Endothelial cell of umbilical vein (primary cell): ENCODE data around the gene ERGIC1. TPM values are rescaled to one million over a fixed set of nuclear protein-coding genes. Genes with fewer than 3 reads are reported as not detected.

Experiments used
- BruUV-seq: library from RNA; stranded (reverse); fragments of 400-500 nt; replicated peaks from 2 replicates; lab custom pipeline; 2021; lab: Mats Ljungman, UMichigan
- CTCF ChIA-PET: fragments of 300-600, 350-600 bp; sonication (Branson Sonifier 250); formaldehyde crosslinking; loops from one replicate; lab custom pipeline; 2021; ENCODE audit warnings: antibody characterized with exemption, inconsistent platforms; lab: Charles Lee
- POLR2A ChIA-PET: fragments of 300-600, 350-600 bp; sonication (Branson Sonifier 250); formaldehyde crosslinking; loops from one replicate; lab custom pipeline; 2021; ENCODE audit warnings: antibody characterized with exemption, inconsistent platforms; lab: Charles Lee
- DNase-seq: peaks from one replicate; pipeline ENCODE4 v3.0.0-alpha.2; 2011; ENCODE audit warnings: low read depth, low spot score
- FAIRE-seq: peaks from 2 replicates; lab custom pipeline; 2011; peaks lifted over from hg19 to GRCh38; lab: Jason Lieb, UNC
- H2AFZ ChIP-seq: 2 replicates; pipeline ENCODE4 v1.6.0; 2012; ENCODE audit warnings: low read depth, low read length, control low read depth, inconsistent platforms
- H3K27ac ChIP-seq: 2 replicates; pipeline ENCODE4 v1.5.1; 2011; ENCODE audit warnings: low read depth, mild to moderate bottlenecking, control low read depth, low read length, moderate library complexity; ENCODE audit not compliant: insufficient read depth
- H3K27me3 ChIP-seq, 2 experiments: 2 replicates each; pipeline versions ENCODE4 v1.6.0 to v1.6.1; 2011; ENCODE audit warnings: low read length in 2 of 2, mixed read lengths in 1 of 2; ENCODE audit not compliant: control insufficient read depth in 2 of 2, insufficient read depth in 2 of 2
- H3K36me3 ChIP-seq, 2 experiments: 2 replicates in 1 of 2; 3 replicates in 1 of 2; pipeline ENCODE4 v1.5.1; 2011; ENCODE audit warnings: low read length in 2 of 2, mild to moderate bottlenecking in 1 of 2, moderate library complexity in 1 of 2; ENCODE audit not compliant: control insufficient read depth in 2 of 2, insufficient read depth in 2 of 2; ENCODE audit errors: extremely low read depth in 1 of 2
- H3K4me1 ChIP-seq: 3 replicates; pipeline ENCODE4 v1.5.1; 2011; ENCODE audit warnings: mild to moderate bottlenecking, low read length; ENCODE audit not compliant: control insufficient read depth, insufficient read depth; ENCODE audit errors: extremely low read depth
- H3K4me2 ChIP-seq: 2 replicates; pipeline ENCODE4 v1.6.1; 2011; ENCODE audit warnings: low read length, control low read depth, mixed read lengths; ENCODE audit not compliant: insufficient read depth
- H3K4me3 ChIP-seq, 3 experiments: fragments of 200-600 bp in 1 of 3; sonication (generic), shearing (Covaris generic) in 1 of 3; replicated peaks in 1 of 3; 2 replicates each; pipeline ENCODE4 v1.5.1; 2011 to 2016; ENCODE audit warnings: control low read depth in 3 of 3, low read length in 3 of 3, mild to moderate bottlenecking in 2 of 3, inconsistent platforms in 1 of 3, low read depth in 1 of 3, moderate library complexity in 1 of 3; ENCODE audit not compliant: insufficient read depth in 1 of 3
- H3K79me2 ChIP-seq: 2 replicates; pipeline ENCODE4 v1.6.0; 2012; ENCODE audit warnings: low read length, inconsistent platforms; ENCODE audit not compliant: control insufficient read depth, insufficient read depth
- H3K9ac ChIP-seq: replicated peaks from 2 replicates; pipeline ENCODE3; 2011; ENCODE audit warnings: low read length, control low read depth; ENCODE audit not compliant: insufficient read depth; ENCODE audit errors: extremely low read depth
- H3K9me1 ChIP-seq: replicated peaks from 3 replicates; pipeline ENCODE4 v1.6.0; 2011; ENCODE audit warnings: mild to moderate bottlenecking, low read length; ENCODE audit not compliant: control insufficient read depth, insufficient read depth; ENCODE audit errors: extremely low read depth
- H3K9me3 ChIP-seq: replicated peaks from 2 replicates; pipeline ENCODE4 v1.5.1; 2012; ENCODE audit warnings: low read length, inconsistent platforms; ENCODE audit not compliant: control insufficient read depth, insufficient read depth
- H4K20me1 ChIP-seq: replicated peaks from 2 replicates; pipeline ENCODE3; 2011; ENCODE audit warnings: mild to moderate bottlenecking, low read length; ENCODE audit not compliant: control insufficient read depth, insufficient read depth; ENCODE audit errors: extremely low read depth
- CTCF ChIP-seq, 2 donors: IDR thresholded peaks; 1 replicate in 1 of 2; 2 replicates in 1 of 2; pipeline ENCODE4 v1.5.1; 2011; ENCODE audit warnings: low read length in 2 of 2, mild to moderate bottlenecking in 2 of 2, moderate library complexity in 2 of 2, control low read depth in 1 of 2, inconsistent platforms in 1 of 2, low read depth in 1 of 2; ENCODE audit not compliant: insufficient read depth in 1 of 2; ENCODE audit errors: extremely low read depth in 1 of 2
- EZH2 ChIP-seq: IDR thresholded peaks from 2 replicates; pipeline ENCODE4 v1.6.1; 2012; ENCODE audit warnings: borderline replicate concordance, low read depth, mild to moderate bottlenecking, moderate library complexity, low read length, inconsistent platforms; ENCODE audit not compliant: severe bottlenecking
- FOS ChIP-seq: IDR thresholded peaks from 2 replicates; pipeline ENCODE4 v1.6.1; 2011; ENCODE audit warnings: mild to moderate bottlenecking, low read length, moderate library complexity, borderline replicate concordance; ENCODE audit not compliant: insufficient read depth
- GATA2 ChIP-seq: IDR thresholded peaks from 2 replicates; pipeline ENCODE4 v1.7.0; 2011; ENCODE audit warnings: low read depth, mild to moderate bottlenecking, moderate library complexity, mixed read lengths, low read length; ENCODE audit not compliant: insufficient read length, insufficient read depth
- JUN ChIP-seq: IDR thresholded peaks from 2 replicates; pipeline ENCODE4 v1.6.1; 2011; ENCODE audit warnings: borderline replicate concordance, low read depth; ENCODE audit not compliant: insufficient read length, insufficient read depth
- MAX ChIP-seq: IDR thresholded peaks from 2 replicates; pipeline ENCODE4 v1.6.1; 2011; ENCODE audit not compliant: insufficient read depth, insufficient read length
- MYC ChIP-seq: IDR thresholded peaks from one replicate; pipeline ENCODE4 v1.6.1; 2011; ENCODE audit warnings: mild to moderate bottlenecking, low read depth, low read length
- POLR2A ChIP-seq: IDR thresholded peaks from 2 replicates; pipeline ENCODE4 v1.6.1; 2012; ENCODE audit warnings: low read depth, mild to moderate bottlenecking, control low read depth, low read length
- POLR2AphosphoS5 ChIP-seq: IDR thresholded peaks from 2 replicates; pipeline ENCODE4 v1.6.1; 2012; ENCODE audit warnings: low read depth, mild to moderate bottlenecking, control low read depth, low read length, moderate library complexity; ENCODE audit not compliant: insufficient read depth
- dilution Hi-C: fragments of 300-500 bp; cut with MboI; formaldehyde crosslinking; loops from one replicate; pipeline ENCODE4 v1.15.0; 2019; ENCODE audit warnings: low sequenced_read_pairs; ENCODE audit not compliant: extremely low pct_ligation_motif_present
- intact Hi-C: fragments of 100-400 bp; cut with micrococcal nuclease; formaldehyde crosslinking; loops from one replicate; pipeline ENCODE4 v1.10.0; 2022
- polyA plus RNA-seq, 4 experiments: library from polyadenylated mRNA; depleted of rRNA in 3 of 4; stranded (reverse) in 3 of 4; unstranded in 1 of 4; fragments of >200 nt; gene quantifications; 2 replicates each; pipeline versions ENCODE4 v1.2.1 to v1.2.3, GENCODE V29; 2011 to 2012; ENCODE audit warnings: missing spikeins in 1 of 4
- total RNA-seq: library from RNA; stranded (reverse); gene quantifications from 2 replicates; pipeline ENCODE4 v1.2.3, GENCODE V29; 2021

ERGIC1 gene
- total and polyA plus RNA-seq, 2 donors (not counting 3 experiments of a cell fraction or from before 2014, with no cell fraction given): 105 to 109 TPM

- Histone ChIP-seq H3K36me3 (no peaks in the 10 kb centered on the region), H3K79me2 (peaks cover 28% of the 10 kb centered on the region), H3K4me2 (no peak overlapping the region), H3K27me3 (no peaks in the 10 kb centered on the region), H3K9me1 (no peaks in the 10 kb centered on the region), H2AFZ (no peak overlapping the region), H4K20me1 (no peaks in the 10 kb centered on the region), H3K4me3 (no peak overlapping the region), H3K9me3 (no peaks in the 10 kb centered on the region), H3K27ac (no peak overlapping the region), H3K4me1 (peaks cover 13% of the 10 kb centered on the region), H3K9ac (no peak overlapping the region)
- POLR2A ChIA-PET: no interaction called here
- DNase-seq (no peak), FAIRE-seq (no peak)
- intact Hi-C loops: loop anchor here (2.0 kb wide), 1 partner anchor 275 kb away; no protein-coding TSS in a partner anchor
- BruUV-seq: no TSS peak
- dilution Hi-C loops: no loop called here
- TF ChIP-seq CTCF (IDR thresholded peaks at IDR 0.05; ENCODE audit: extremely low read depth in 1 of 2, insufficient read depth in 1 of 2, low read depth in 1 of 2, low read length in 2 of 2) (no peak), EZH2 (no peak), JUN (no peak), MAX (no peak), FOS (no peak), GATA2 (no peak), POLR2A (no peak), POLR2AphosphoS5 (no peak), MYC (no peak)
- CTCF ChIA-PET: interaction anchor here (0.9 to 3.2 kb wide), 5 partner anchors 10 to 275 kb away, joined by 3 to 9 read pairs (median 4); no protein-coding TSS in a partner anchor
Observed at GRCh38 chr5:172981931-172982330, 147.9 kb downstream of the ERGIC1 start.
